AG09309 (cell line): ENCODE results near the gene DARS2.
"Not testable (repeated sequence)": the region's sequence is repeated elsewhere in the genome, so short reads cannot be mapped to it uniquely, and the experiment has no call there.

Experiments used
- DNase-seq: peaks from one replicate; pipeline ENCODE4 v3.0.0-alpha.2; 2010; ENCODE audit warnings: low read depth
- H3K4me3 ChIP-seq: 2 replicates; pipeline ENCODE4 v1.5.1; 2011; ENCODE audit warnings: mild to moderate bottlenecking, low read depth, low read length, moderate library complexity; ENCODE audit not compliant: control insufficient read depth
- CTCF ChIP-seq: IDR thresholded peaks from 2 replicates; pipeline ENCODE4 v1.5.1; 2011; ENCODE audit warnings: mild to moderate bottlenecking, low read depth, low read length, inconsistent platforms; ENCODE audit not compliant: insufficient read depth, control insufficient read depth; ENCODE audit errors: missing control alignments

Gene DARS2

DNA sequence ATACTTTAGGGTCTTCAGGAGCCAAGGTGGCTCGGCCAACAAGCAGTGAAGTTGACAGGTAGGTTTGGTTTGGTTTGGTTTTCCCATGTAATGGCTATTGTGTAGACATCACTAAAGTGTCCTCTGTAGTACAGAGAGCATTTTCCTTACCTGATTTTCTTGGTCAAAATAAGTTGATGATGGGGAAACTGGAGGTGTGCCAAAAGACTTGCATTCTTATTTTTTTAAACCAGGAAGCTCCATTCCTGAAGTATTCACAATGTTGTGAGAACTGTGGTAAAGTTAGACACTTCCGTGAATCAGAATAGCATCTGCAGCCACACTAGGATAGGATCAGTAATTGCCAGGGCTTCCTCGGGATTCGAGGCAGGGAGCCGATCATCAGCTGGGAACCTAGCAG, 46.6 kb downstream of the DARS2 start:
- DNase-seq = no peak
- TF ChIP-seq CTCF = no peak
- no peak overlapping the region for H3K4me3 ChIP-seq

GRCh38 chr1:173871500-173871899, 47.0 kb downstream of the DARS2 start:
- H3K4me3 ChIP-seq = no peak overlapping the region
- DNase-seq = no peak
- TF ChIP-seq CTCF = no peak

DNA sequence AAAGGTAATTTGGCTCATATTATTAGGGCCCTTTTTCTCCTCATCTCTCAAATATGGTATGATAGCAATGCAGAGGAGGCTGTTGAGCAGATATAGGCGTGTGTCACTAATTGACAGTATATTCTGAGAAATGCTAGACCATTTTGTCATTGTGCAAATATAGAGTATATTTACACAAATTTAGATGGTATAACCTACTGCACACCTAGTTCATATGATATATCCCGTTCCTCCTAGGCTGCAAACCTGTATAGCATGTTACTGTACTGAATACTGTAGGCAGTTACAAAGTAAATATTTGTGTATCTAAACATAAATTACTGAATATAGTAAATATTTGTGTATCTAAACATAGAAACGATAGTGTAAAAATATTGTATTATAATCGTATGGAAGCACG, 52.3 kb downstream of the DARS2 start:
- DNase-seq = no peak
- TF ChIP-seq CTCF = no peak
- no peak overlapping the region for H3K4me3 ChIP-seq

DNA sequence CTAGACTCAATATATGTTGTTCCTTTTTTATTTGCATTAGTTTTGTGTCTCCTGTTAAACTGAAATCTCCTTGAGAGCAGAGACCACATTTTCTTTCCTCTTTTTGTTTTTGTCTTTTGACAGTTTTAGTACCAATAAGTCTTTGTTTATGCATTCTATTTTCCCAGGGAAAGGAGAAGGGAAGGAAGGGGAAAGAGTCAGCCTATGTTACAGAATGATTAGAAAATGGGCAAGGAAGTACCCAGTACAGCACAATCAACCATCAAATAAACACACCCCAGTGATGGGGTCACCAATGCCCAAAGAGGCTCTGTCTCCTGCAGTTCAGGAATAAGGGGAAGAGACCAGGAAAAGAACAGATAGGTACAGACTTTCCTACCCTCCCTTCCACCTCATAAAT, 53.8 kb downstream of the DARS2 start:
- no peak overlapping the region for H3K4me3 ChIP-seq
- TF ChIP-seq CTCF = no peak
- DNase-seq = no peak

DNA sequence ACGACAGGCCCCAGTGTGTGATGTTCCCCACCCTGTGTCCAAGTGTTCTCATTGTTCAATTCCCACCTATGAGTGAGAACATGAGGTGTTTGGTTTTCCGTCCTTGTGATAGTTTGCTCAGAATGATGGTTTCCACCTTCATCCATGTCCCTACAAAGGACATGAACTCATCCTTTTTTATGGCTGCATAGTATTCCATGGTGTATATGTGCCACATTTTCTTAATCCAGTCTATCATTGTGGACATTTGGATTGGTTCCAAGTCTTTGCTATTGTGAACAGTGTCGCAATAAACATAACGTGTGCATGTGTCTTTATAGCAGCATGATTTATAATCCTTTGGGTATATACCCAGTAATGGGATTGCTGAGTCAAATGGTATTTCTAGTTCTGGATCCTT, 56.6 kb downstream of the DARS2 start:
- not testable (repeated sequence) for H3K4me3 ChIP-seq, DNase-seq

DNA sequence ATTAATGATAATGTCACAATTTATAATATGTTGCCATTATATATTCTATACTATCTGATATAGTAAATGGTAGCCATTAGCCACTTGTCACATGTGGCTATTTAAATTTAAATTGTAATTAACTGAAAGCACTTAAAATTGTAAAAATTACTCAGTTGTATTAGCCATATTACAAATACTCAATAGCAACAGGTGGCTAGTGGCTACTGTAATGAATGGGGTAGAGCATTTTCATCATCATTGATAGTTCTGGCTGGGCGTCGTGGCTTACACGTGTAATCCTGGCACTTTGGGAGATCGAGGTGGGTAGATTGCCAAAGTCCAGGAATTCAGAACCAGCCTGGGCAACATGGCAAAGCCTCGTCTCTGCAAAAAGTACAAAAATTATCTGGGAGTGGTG, 60.2 kb downstream of the DARS2 start:
- no peak overlapping the region for H3K4me3 ChIP-seq
- no peak for TF ChIP-seq CTCF
- DNase-seq = no peak

GRCh38 chr1:173886746-173887611, 62.5 kb downstream of the DARS2 start:
- H3K4me3 ChIP-seq = no peak overlapping the region
- no peak for DNase-seq
- TF ChIP-seq CTCF = no peak
